K562 (cell line): ENCODE data around the gene TTLL3. TPM values are rescaled to one million over a fixed set of nuclear protein-coding genes. Genes with fewer than 3 reads are reported as not detected.

Source experiments
- ARHGAP35 ChIP-seq: fragments of 450-650 bp; IDR thresholded peaks from 2 replicates; pipeline ENCODE4 v1.6.1; 2018; ENCODE audit not compliant: partially characterized antibody
- ARID1B ChIP-seq: fragments of 450-650 bp; IDR thresholded peaks from 2 replicates; pipeline ENCODE4 v1.6.1; 2016; ENCODE audit warnings: antibody characterized with exemption, mild to moderate bottlenecking, inconsistent platforms
- BDP1 ChIP-seq: IDR thresholded peaks from 3 replicates; pipeline ENCODE4 v1.6.1; 2011; ENCODE audit not compliant: insufficient read length, insufficient read depth
- CHD1 ChIP-seq: fragments of 200-600 bp; sonication (generic); IDR thresholded peaks from one replicate; pipeline ENCODE4 v1.6.1; 2012; ENCODE audit warnings: mild to moderate bottlenecking, moderate library complexity, low read length, inconsistent platforms
- FOXP4 ChIP-seq: sonication (generic); formaldehyde crosslinking; IDR thresholded peaks from 2 replicates; pipeline ENCODE4 v1.8.0; 2022; ENCODE audit warnings: mild to moderate bottlenecking, missing genetic modification reagents, borderline replicate concordance
- HDAC2 ChIP-seq: fragments of 450-650 bp; IDR thresholded peaks from 2 replicates; pipeline ENCODE4 v1.6.1; 2016; ENCODE audit warnings: mild to moderate bottlenecking
- JUN ChIP-seq, 2 experiments: sonication (generic) in 1 of 2; formaldehyde crosslinking in 1 of 2; IDR thresholded peaks; 2 replicates each; pipeline versions ENCODE4 v1.6.1 to v1.8.0; 2012 to 2022; ENCODE audit warnings: borderline replicate concordance in 2 of 2, mild to moderate bottlenecking in 2 of 2, improper control_type of control experiment in 1 of 2, low read depth in 1 of 2, low read length in 1 of 2, missing genetic modification reagents in 1 of 2
- KLF10 ChIP-seq: fragments of 250-450 bp; sonication (Bioruptor Pico); IDR thresholded peaks from 2 replicates; pipeline ENCODE4 v1.6.1; 2021; ENCODE audit warnings: matching md5 sums
- MECOM ChIP-seq: fragments of 250-450 bp; sonication (Bioruptor Pico); IDR thresholded peaks from 2 replicates; pipeline ENCODE4 v1.8.0; 2022; ENCODE audit warnings: inconsistent platforms
- MED1 ChIP-seq: sonication (generic); formaldehyde crosslinking; IDR thresholded peaks from 2 replicates; pipeline ENCODE4 v1.8.1; 2023; ENCODE audit warnings: missing genetic modification reagents, borderline replicate concordance
- NBN ChIP-seq: fragments of 450-650 bp; IDR thresholded peaks from 2 replicates; pipeline ENCODE4 v1.6.1; 2016; ENCODE audit warnings: low read depth, mild to moderate bottlenecking
- NELFE ChIP-seq: IDR thresholded peaks from 2 replicates; pipeline ENCODE4 v1.6.1; 2011; ENCODE audit warnings: mild to moderate bottlenecking; ENCODE audit not compliant: insufficient read depth, insufficient read length
- PCBP1 ChIP-seq: fragments of 200-400 bp; formaldehyde crosslinking; IDR thresholded peaks from 2 replicates; pipeline ENCODE4 v1.6.1; 2018; ENCODE audit warnings: mild to moderate bottlenecking, low read depth, low read length; ENCODE audit not compliant: poor library complexity, severe bottlenecking
- RFX1 ChIP-seq: fragments of 450-650 bp; IDR thresholded peaks from 2 replicates; pipeline ENCODE4 v1.6.1; 2016; ENCODE audit warnings: mild to moderate bottlenecking, moderate library complexity
- SAP30 ChIP-seq: fragments of 200-600 bp; sonication (generic); IDR thresholded peaks from 2 replicates; pipeline ENCODE4 v1.6.1; 2012; ENCODE audit warnings: borderline replicate concordance, low read depth, mild to moderate bottlenecking, moderate library complexity, low read length, control low read depth, inconsistent platforms; ENCODE audit not compliant: insufficient read depth, poor library complexity, severe bottlenecking
- TCFL5 ChIP-seq: fragments of 250-450 bp; sonication (Bioruptor Pico); conservative IDR thresholded peaks from 2 replicates; pipeline ENCODE4 v1.6.1; 2021; ENCODE audit warnings: mild to moderate bottlenecking, moderate library complexity, matching md5 sums
- ZNF586 ChIP-seq: fragments of 450-650 bp; formaldehyde crosslinking; conservative IDR thresholded peaks from 2 replicates; pipeline ENCODE4 v1.4.0; 2020; ENCODE audit warnings: mild to moderate bottlenecking, moderate library complexity
- polyA plus RNA-seq, 8 experiments: library from polyadenylated mRNA; depleted of rRNA in 4 of 8; stranded (reverse) in 5 of 8; unstranded in 3 of 8; fragments of >200 nt; fragmentation: Nextera tagmentation in 2 of 8; fragmentation: Illumina TruSeq in 1 of 8; extraction: Ambion mirVana in 2 of 8; extraction: Trizol in 1 of 8; gene quantifications; 2 replicates each; pipeline versions ENCODE4 v1.2.1 to v1.2.3, GENCODE V29; 2011 to 2014; ENCODE audit warnings: inconsistent platforms in 1 of 8, missing spikeins in 1 of 8
- total RNA-seq, 7 experiments: library from RNA; depleted of rRNA in 6 of 7; stranded (reverse); fragments of >200 nt in 6 of 7; fragmentation: Illumina TruSeq in 2 of 7; extraction: Trizol in 2 of 7; gene quantifications; 2 replicates each; pipeline versions ENCODE4 v1.2.1 to v1.2.3, GENCODE V29; 2011 to 2021; ENCODE audit warnings: low replicate concordance in 1 of 7

TTLL3 gene
- total and polyA plus RNA-seq, 9 of the 15 experiments (the other 6 are each of a cell fraction or from before 2014, with no cell fraction given) = 8.9 to 106 (median 33.2) TPM

- TF ChIP-seq PCBP1 = peak; percentile 54
- TF ChIP-seq ARID1B = peak; percentile 46
- TF ChIP-seq MED1 = no peak
- TF ChIP-seq RFX1 = no peak
- TF ChIP-seq CHD1 = no peak
- no peak for TF ChIP-seq KLF10 (CRISPR knock-in tag)
- TF ChIP-seq ZNF586 (CRISPR knock-in tag) = no peak
- TF ChIP-seq FOXP4 (CRISPR knock-in tag) = no peak
- TF ChIP-seq NELFE = no peak
- TF ChIP-seq MECOM (CRISPR knock-in tag) = no peak
- TF ChIP-seq ARHGAP35 = no peak
- no peak for TF ChIP-seq TCFL5 (CRISPR knock-in tag)
- TF ChIP-seq HDAC2 = 0 out of 2 replicates have a peak, but pooled peaks have one; percentile 28
- no peak for TF ChIP-seq JUN (IDR thresholded peaks at IDR 0.05; ENCODE audit: borderline replicate concordance, low read depth, low read length)
- TF ChIP-seq JUN (CRISPR knock-in tag; IDR thresholded peaks at IDR 0.05; ENCODE audit: borderline replicate concordance) = no peak
- TF ChIP-seq BDP1 = no peak
- no peak for TF ChIP-seq SAP30
- TF ChIP-seq NBN = peak; percentile 66; the same call in 1 of the 2 replicates
Observed at GRCh38 chr3:9862391-9863057, 52.5 kb downstream of the TTLL3 start (continued).
